A673 (cell line): ENCODE measurements around the gene TMEM109. TPM values are rescaled to one million over a fixed set of nuclear protein-coding genes. Genes with fewer than 3 reads are reported as not detected.

Experiments used
- BruUV-seq: library from RNA; stranded (reverse); fragments of 400-500 nt; replicated peaks from 2 replicates; lab custom pipeline; 2021; lab: Mats Ljungman, UMichigan
- CTCF ChIA-PET: fragments of 300-600 bp; sonication (Branson Sonifier 250); formaldehyde crosslinking; loops from one replicate; lab custom pipeline; 2022; ENCODE audit warnings: antibody characterized with exemption; lab: Charles Lee
- POLR2A ChIA-PET: fragments of 300-600 bp; sonication (Branson Sonifier 250); formaldehyde crosslinking; loops from one replicate; lab custom pipeline; 2022; ENCODE audit warnings: antibody characterized with exemption; ENCODE audit not compliant: low non-redundant PET; lab: Charles Lee
- DNase-seq: peaks from one replicate; pipeline ENCODE4 v3.0.0-alpha.2; 2015; ENCODE audit warnings: low spot score
- H3K27ac ChIP-seq: fragments of 200-600 bp; sonication (generic); 2 replicates; pipeline ENCODE4 v1.5.1; 2016; ENCODE audit warnings: mixed run types, low read depth, mild to moderate bottlenecking, mixed read lengths, antibody characterized with exemption, low read length; ENCODE audit not compliant: poor library complexity, severe bottlenecking
- H3K27me3 ChIP-seq: fragments of 200-600 bp; sonication (generic); replicated peaks from 2 replicates; pipeline ENCODE4 v1.6.1; 2017; ENCODE audit warnings: mixed run types, low read depth, mild to moderate bottlenecking, mixed read lengths, antibody characterized with exemption, low read length; ENCODE audit not compliant: insufficient read depth, poor library complexity
- H3K36me3 ChIP-seq: fragments of 200-600 bp; sonication (generic); 2 replicates; pipeline ENCODE4 v1.6.1; 2016; ENCODE audit warnings: mixed run types, mild to moderate bottlenecking, mixed read lengths, antibody characterized with exemption, low read length; ENCODE audit not compliant: insufficient read depth, poor library complexity, severe bottlenecking
- H3K4me1 ChIP-seq: fragments of 200-600 bp; sonication (generic); 2 replicates; pipeline ENCODE4 v1.6.1; 2017; ENCODE audit warnings: mixed run types, mild to moderate bottlenecking, mixed read lengths, antibody characterized with exemption, low read length; ENCODE audit not compliant: insufficient read depth, poor library complexity, severe bottlenecking
- H3K4me3 ChIP-seq: fragments of 200-600 bp; sonication (generic); 2 replicates; pipeline ENCODE4 v1.5.1; 2016; ENCODE audit warnings: low read depth, mixed run types, mild to moderate bottlenecking, mixed read lengths, low read length; ENCODE audit not compliant: poor library complexity, severe bottlenecking
- H3K9me3 ChIP-seq: fragments of 200-600 bp; sonication (generic); 2 replicates; pipeline ENCODE4 v1.6.1; 2016; ENCODE audit warnings: mixed run types, low read depth, mild to moderate bottlenecking, mixed read lengths, antibody characterized with exemption, low read length; ENCODE audit not compliant: poor library complexity, severe bottlenecking
- CTCF ChIP-seq: fragments of 300-800, 200-600 bp; sonication (generic); conservative IDR thresholded peaks from 2 replicates; pipeline ENCODE4 v1.5.1; 2017; ENCODE audit warnings: low read depth, mild to moderate bottlenecking, antibody characterized with exemption, low read length, moderate library complexity, mixed read lengths
- EZH2 ChIP-seq: fragments of 200-600 bp; sonication (generic); IDR thresholded peaks from 2 replicates; pipeline ENCODE4 v1.6.1; 2017; ENCODE audit warnings: borderline replicate concordance, low read depth, mild to moderate bottlenecking, mixed read lengths, antibody characterized with exemption, low read length; ENCODE audit not compliant: poor library complexity, severe bottlenecking
- intact Hi-C: fragments of 100-400 bp; cut with micrococcal nuclease; formaldehyde crosslinking; loops from one replicate; pipeline ENCODE4 v1.10.0; 2022; ENCODE audit not compliant: unreplicated experiment
- total RNA-seq: library from RNA; stranded (reverse); gene quantifications from 2 replicates; pipeline ENCODE4 v1.2.3, GENCODE V29; 2021

Gene TMEM109
- total RNA-seq, 1 experiment from 2014 or later: 169 TPM

- intact Hi-C loops: no loop called here
These were observed 41.6 kb downstream of the TMEM109 start for GRCh38 chr11:60955571-60955970.

GRCh38 chr11:60957188-60957587 is 43.2 kb downstream of the TMEM109 start:
- intact Hi-C loops: no loop called here
- Histone ChIP-seq H3K27me3 (peaks cover 1% of the 10 kb centered on the region), H3K9me3 (no peaks in the 10 kb centered on the region), H3K4me1 (no peaks in the 10 kb centered on the region), H3K4me3 (no peak overlapping the region), H3K27ac (no peak overlapping the region), H3K36me3 (no peaks in the 10 kb centered on the region)
- BruUV-seq: no TSS peak
- POLR2A ChIA-PET: no interaction called here
- CTCF ChIA-PET: no interaction called here
- no peak for DNase-seq
- no peak for TF ChIP-seq CTCF
- TF ChIP-seq EZH2: no peak

More at GRCh38 chr11:60955571-60955970, 41.6 kb downstream of the TMEM109 start:
- no TSS peak for BruUV-seq
- H3K27me3 ChIP-seq: no peaks in the 10 kb centered on the region
- CTCF ChIA-PET: no interaction called here
- no peak overlapping the region for H3K4me3 ChIP-seq
- no peak for DNase-seq
- H3K36me3 ChIP-seq: no peaks in the 10 kb centered on the region
- POLR2A ChIA-PET: no interaction called here
- H3K27ac ChIP-seq: no peak overlapping the region
- H3K4me1 ChIP-seq: no peaks in the 10 kb centered on the region
- no peaks in the 10 kb centered on the region for H3K9me3 ChIP-seq
- TF ChIP-seq EZH2 (no peak), CTCF (no peak)

GRCh38 chr11:60959431-60959830 is 45.5 kb downstream of the TMEM109 start:
- TF ChIP-seq EZH2 (no peak), CTCF (no peak)
- peaks cover 6% of the 10 kb centered on the region for H3K27me3 ChIP-seq
- H3K4me3 ChIP-seq: no peak overlapping the region
- H3K4me1 ChIP-seq: no peaks in the 10 kb centered on the region
- intact Hi-C loops: no loop called here
- ChIA-PET CTCF (no interaction called here), POLR2A (no interaction called here)
- no TSS peak for BruUV-seq
- no peak for DNase-seq
- H3K36me3 ChIP-seq: no peaks in the 10 kb centered on the region
- H3K27ac ChIP-seq: no peak overlapping the region
- H3K9me3 ChIP-seq: no peaks in the 10 kb centered on the region
